HepG2 (cell line): ENCODE results near the gene TRDN.

ENCODE experiments used
- FOSL2 ChIP-seq: sonication (generic); formaldehyde crosslinking; IDR thresholded peaks from 2 replicates; pipeline ENCODE4 v1.4.0; 2020; ENCODE audit warnings: missing genetic modification reagents
- FOXJ3 ChIP-seq: sonication (generic); formaldehyde crosslinking; IDR thresholded peaks from 2 replicates; pipeline ENCODE4 v1.4.0; 2020; ENCODE audit warnings: missing genetic modification reagents, mild to moderate bottlenecking, borderline replicate concordance
- GABPA ChIP-seq, 2 experiments: IDR thresholded peaks; 2 replicates each; pipeline ENCODE4 v1.6.1; 2011 to 2016; ENCODE audit warnings: low read depth in 2 of 2, low read length in 1 of 2, missing biosample characterization in 1 of 2, missing genetic modification characterization in 1 of 2
- GRHL1 ChIP-seq: sonication (generic); formaldehyde crosslinking; conservative IDR thresholded peaks from 2 replicates; pipeline ENCODE4 v1.8.0; 2022; ENCODE audit warnings: missing genetic modification reagents
- MLX ChIP-seq: IDR thresholded peaks from 2 replicates; pipeline ENCODE4 v1.6.1; 2016
- SMC3 ChIP-seq: IDR thresholded peaks from 2 replicates; pipeline ENCODE4 v1.6.1; 2011; ENCODE audit warnings: low read length, improper control_type of control experiment
- ZFP62 ChIP-seq: sonication (generic); formaldehyde crosslinking; IDR thresholded peaks from 2 replicates; pipeline ENCODE4 v1.4.0; 2020; ENCODE audit warnings: missing genetic modification reagents
- ZNF121 ChIP-seq: sonication (generic); formaldehyde crosslinking; IDR thresholded peaks from 2 replicates; pipeline ENCODE4 v1.5.0; 2020; ENCODE audit warnings: mild to moderate bottlenecking, missing genetic modification reagents
- ZNF207 ChIP-seq: fragments of 450-650 bp; IDR thresholded peaks from 2 replicates; pipeline ENCODE4 v1.6.1; 2016; ENCODE audit warnings: antibody characterized with exemption, borderline replicate concordance
- ZNF510 ChIP-seq: sonication (generic); formaldehyde crosslinking; IDR thresholded peaks from 2 replicates; pipeline ENCODE4 v1.4.0; 2020; ENCODE audit warnings: low read depth, mild to moderate bottlenecking, missing genetic modification reagents
- ZNF589 ChIP-seq: sonication (generic); formaldehyde crosslinking; conservative IDR thresholded peaks from 2 replicates; pipeline ENCODE4 v1.8.0; 2022; ENCODE audit warnings: mild to moderate bottlenecking, moderate library complexity, missing genetic modification reagents
- ZNF616 ChIP-seq: sonication (generic); formaldehyde crosslinking; IDR thresholded peaks from 2 replicates; pipeline ENCODE4 v1.5.0; 2020; ENCODE audit warnings: low read depth, mild to moderate bottlenecking, missing genetic modification reagents
- TF ChIP-seq, protein P1 (sequence below): sonication (generic); formaldehyde crosslinking; IDR thresholded peaks from 2 replicates; pipeline ENCODE4 v1.5.0; 2020; ENCODE audit warnings: mild to moderate bottlenecking, missing genetic modification reagents, moderate library complexity
- TF ChIP-seq, protein P2 (sequence below): sonication (generic); formaldehyde crosslinking; IDR thresholded peaks from 2 replicates; pipeline ENCODE4 v1.4.0; 2020; ENCODE audit warnings: missing genetic modification reagents

- TF ChIP-seq ZNF121 (CRISPR knock-in tag), result no peak
- TF ChIP-seq GABPA (IDR thresholded peaks at IDR 0.05; ENCODE audit: low read depth, low read length), result no peak
- no peak for TF ChIP-seq GABPA (CRISPR knock-in tag; IDR thresholded peaks at IDR 0.05; ENCODE audit: low read depth)
- no peak for TF ChIP-seq FOSL2
- no peak for TF ChIP-seq ZNF589 (CRISPR knock-in tag)
- TF ChIP-seq, protein P1, sequence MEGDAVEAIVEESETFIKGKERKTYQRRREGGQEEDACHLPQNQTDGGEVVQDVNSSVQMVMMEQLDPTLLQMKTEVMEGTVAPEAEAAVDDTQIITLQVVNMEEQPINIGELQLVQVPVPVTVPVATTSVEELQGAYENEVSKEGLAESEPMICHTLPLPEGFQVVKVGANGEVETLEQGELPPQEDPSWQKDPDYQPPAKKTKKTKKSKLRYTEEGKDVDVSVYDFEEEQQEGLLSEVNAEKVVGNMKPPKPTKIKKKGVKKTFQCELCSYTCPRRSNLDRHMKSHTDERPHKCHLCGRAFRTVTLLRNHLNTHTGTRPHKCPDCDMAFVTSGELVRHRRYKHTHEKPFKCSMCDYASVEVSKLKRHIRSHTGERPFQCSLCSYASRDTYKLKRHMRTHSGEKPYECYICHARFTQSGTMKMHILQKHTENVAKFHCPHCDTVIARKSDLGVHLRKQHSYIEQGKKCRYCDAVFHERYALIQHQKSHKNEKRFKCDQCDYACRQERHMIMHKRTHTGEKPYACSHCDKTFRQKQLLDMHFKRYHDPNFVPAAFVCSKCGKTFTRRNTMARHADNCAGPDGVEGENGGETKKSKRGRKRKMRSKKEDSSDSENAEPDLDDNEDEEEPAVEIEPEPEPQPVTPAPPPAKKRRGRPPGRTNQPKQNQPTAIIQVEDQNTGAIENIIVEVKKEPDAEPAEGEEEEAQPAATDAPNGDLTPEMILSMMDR (CRISPR knock-in tag), result no peak
- TF ChIP-seq ZFP62, result no peak
- no peak for TF ChIP-seq FOXJ3 (CRISPR knock-in tag)
- TF ChIP-seq, protein P2, sequence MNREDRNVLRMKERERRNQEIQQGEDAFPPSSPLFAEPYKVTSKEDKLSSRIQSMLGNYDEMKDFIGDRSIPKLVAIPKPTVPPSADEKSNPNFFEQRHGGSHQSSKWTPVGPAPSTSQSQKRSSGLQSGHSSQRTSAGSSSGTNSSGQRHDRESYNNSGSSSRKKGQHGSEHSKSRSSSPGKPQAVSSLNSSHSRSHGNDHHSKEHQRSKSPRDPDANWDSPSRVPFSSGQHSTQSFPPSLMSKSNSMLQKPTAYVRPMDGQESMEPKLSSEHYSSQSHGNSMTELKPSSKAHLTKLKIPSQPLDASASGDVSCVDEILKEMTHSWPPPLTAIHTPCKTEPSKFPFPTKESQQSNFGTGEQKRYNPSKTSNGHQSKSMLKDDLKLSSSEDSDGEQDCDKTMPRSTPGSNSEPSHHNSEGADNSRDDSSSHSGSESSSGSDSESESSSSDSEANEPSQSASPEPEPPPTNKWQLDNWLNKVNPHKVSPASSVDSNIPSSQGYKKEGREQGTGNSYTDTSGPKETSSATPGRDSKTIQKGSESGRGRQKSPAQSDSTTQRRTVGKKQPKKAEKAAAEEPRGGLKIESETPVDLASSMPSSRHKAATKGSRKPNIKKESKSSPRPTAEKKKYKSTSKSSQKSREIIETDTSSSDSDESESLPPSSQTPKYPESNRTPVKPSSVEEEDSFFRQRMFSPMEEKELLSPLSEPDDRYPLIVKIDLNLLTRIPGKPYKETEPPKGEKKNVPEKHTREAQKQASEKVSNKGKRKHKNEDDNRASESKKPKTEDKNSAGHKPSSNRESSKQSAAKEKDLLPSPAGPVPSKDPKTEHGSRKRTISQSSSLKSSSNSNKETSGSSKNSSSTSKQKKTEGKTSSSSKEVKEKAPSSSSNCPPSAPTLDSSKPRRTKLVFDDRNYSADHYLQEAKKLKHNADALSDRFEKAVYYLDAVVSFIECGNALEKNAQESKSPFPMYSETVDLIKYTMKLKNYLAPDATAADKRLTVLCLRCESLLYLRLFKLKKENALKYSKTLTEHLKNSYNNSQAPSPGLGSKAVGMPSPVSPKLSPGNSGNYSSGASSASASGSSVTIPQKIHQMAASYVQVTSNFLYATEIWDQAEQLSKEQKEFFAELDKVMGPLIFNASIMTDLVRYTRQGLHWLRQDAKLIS, result no peak
- no peak for TF ChIP-seq ZNF616 (CRISPR knock-in tag)
- no peak for TF ChIP-seq ZNF207
- no peak for TF ChIP-seq MLX (CRISPR knock-in tag)
- TF ChIP-seq ZNF510 (CRISPR knock-in tag), result no peak
- TF ChIP-seq SMC3, result no peak
- no peak for TF ChIP-seq GRHL1 (CRISPR knock-in tag)
These were observed 284.0 kb downstream of the TRDN start for GRCh38 chr6:123352705-123353104.
